ES-I3 (cell line): ENCODE data around the gene NUP210L.
A peak's percentile ranks its signal among the peaks of the same experiment; 100 is the strongest.
"Not testable (repeated sequence)": the region's sequence is repeated elsewhere in the genome, so short reads cannot be mapped to it uniquely, and the experiment has no call there.

Source experiments
- H3K36me3 ChIP-seq: 2 replicates; pipeline ENCODE4 v1.6.1; 2013; ENCODE audit warnings: mild to moderate bottlenecking, low read length, control low read depth, moderate library complexity; ENCODE audit not compliant: insufficient read depth
- H3K4me1 ChIP-seq: 2 replicates; pipeline ENCODE4 v1.6.1; 2013; ENCODE audit warnings: mild to moderate bottlenecking, control low read depth, low read length; ENCODE audit not compliant: insufficient read depth
- H3K9ac ChIP-seq: 2 replicates; pipeline ENCODE4 v1.6.1; 2013; ENCODE audit warnings: low read depth, mild to moderate bottlenecking, low read length, moderate library complexity
- H3K9me3 ChIP-seq: 2 replicates; pipeline ENCODE4 v1.6.1; 2013; ENCODE audit warnings: mild to moderate bottlenecking, low read length, moderate library complexity; ENCODE audit not compliant: control insufficient read depth, insufficient read depth

The NUP210L gene

DNA sequence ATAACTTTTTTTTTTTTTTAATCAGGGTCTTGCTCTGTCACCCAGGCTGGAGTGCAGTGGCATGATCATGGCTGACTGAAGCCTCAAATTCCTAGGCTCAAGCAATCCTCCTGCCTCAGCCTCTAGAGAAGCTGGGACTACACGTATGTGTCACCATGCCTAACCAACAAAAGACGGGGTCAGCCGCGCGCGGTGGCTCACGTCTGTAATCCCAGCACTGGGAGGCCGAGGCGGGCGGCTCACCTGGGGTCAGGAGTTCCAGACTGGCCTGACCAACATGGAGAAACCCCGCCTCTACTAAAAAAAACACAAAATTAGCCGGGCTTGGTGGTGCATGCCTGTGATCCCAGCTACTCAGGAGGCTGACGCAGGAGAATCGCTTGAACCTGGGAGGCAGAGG is 142.3 kb downstream of the NUP210L start:
- H3K9ac ChIP-seq, H3K9me3 ChIP-seq, H3K36me3 ChIP-seq, H3K4me1 ChIP-seq: not testable (repeated sequence)

DNA sequence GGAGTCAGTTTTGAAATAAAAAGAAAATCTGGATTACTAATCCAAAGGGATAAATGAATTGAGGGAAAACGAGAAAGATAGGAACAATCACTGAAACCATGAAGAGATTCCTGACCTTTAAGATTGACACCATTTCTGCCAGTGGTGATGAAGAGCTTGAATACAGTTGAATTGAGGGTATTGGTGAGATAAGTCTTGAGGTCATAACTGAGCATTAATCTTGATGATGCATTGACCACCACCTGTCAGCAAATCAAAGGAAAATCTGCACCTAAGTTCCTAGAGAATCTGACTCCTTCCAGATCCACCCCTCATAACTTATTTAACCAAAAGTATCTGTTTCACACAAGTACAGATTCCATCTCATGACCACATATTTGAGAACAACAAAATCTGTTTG is 142.7 kb downstream of the NUP210L start:
- H3K36me3 ChIP-seq: no peaks in the 10 kb centered on the region
- H3K4me1 ChIP-seq: no peaks in the 10 kb centered on the region
- H3K9me3 ChIP-seq: no peaks in the 10 kb centered on the region
- no peak overlapping the region for H3K9ac ChIP-seq

DNA sequence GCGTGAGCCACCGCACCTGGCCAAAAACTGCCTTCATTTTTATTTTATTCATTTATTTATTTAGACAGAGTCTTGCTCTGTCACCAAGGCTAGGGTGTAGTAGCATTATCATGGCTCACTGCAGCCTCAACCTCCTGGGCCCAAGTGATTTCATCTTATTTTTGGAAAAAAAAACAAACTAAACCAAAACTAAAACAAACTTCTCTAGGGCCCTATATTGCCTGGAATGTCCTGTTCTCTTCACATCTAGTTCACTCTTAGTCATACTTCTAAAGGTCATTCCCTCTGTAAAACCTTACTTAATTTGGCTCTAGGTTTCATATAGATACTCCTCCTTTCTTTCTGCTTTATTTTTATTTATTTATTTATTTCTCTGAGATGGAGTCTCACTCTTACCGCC is 148.7 kb downstream of the NUP210L start:
- no peak overlapping the region for H3K9ac ChIP-seq
- no peaks in the 10 kb centered on the region for H3K9me3 ChIP-seq
- no peaks in the 10 kb centered on the region for H3K36me3 ChIP-seq
- H3K4me1 ChIP-seq: no peaks in the 10 kb centered on the region

DNA sequence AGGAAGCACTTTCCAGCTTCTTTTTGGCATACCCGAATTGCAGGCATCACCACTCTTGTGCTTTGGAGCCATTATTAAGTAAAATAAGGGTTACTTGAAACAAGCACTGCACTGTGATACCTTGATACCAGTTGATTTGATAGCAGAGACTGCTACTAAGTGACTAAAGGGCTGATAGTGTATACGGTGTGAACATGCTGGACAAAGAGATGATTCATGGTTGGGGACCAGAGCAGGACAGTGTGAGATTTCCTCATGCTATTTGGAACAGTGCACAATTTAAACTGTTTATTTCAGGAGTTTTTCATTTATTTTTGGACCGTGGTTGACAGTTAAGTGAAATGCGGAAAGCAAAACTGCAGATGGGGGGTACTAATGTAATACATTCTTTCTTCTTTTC is 154.5 kb downstream of the NUP210L start:
- Histone ChIP-seq H3K9me3 (no peaks in the 10 kb centered on the region), H3K4me1 (no peaks in the 10 kb centered on the region), H3K36me3 (no peaks in the 10 kb centered on the region), H3K9ac (no peak overlapping the region)

DNA sequence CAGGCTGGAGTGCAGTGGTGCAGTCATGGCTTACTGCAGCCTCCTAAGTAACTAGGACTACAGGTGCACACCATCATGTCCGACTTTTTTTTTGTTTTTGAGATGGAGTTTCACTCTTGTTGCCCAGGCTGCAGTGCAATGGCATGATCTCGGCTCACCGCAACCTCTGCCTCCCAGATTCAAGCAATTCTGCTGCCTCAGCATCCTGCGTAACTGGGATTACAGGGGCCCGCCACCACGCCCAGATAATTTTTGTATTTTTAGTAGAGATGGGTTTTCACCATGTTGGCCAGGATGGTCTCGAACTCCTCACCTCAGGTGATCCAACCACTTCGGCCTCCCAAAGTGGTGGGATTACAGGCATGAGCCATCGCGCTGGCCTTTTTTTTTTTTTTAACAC is 158.0 kb downstream of the NUP210L start:
- H3K9ac ChIP-seq, H3K4me1 ChIP-seq, H3K9me3 ChIP-seq: not testable (repeated sequence)
- H3K36me3 ChIP-seq: peaks cover 14% of the 10 kb centered on the region

DNA sequence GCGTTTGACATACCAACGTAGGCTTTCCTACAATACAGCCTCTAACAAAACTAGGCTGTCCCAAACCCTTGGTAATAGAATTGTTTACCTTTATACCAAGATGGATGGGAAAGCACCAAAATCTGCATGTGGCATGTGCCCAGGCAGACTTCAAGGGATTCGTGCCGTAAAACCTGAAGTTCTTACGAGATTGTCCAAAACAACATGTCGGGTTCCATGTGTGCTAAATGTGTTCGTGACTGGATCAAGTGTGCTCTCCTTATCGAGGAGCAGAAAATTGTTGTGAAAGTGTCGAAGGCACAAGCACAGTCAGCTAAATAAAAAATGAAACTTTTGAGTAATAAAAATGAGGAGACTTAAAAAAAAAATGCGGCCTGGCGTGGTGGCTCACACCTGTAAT is 159.2 kb downstream of the NUP210L start:
- Histone ChIP-seq H3K9ac (no peak overlapping the region), H3K36me3 (peaks cover 24% of the 10 kb centered on the region), H3K4me1 (peaks cover 5% of the 10 kb centered on the region; the same call in 1 of the 2 replicates), H3K9me3 (no peaks in the 10 kb centered on the region)

DNA sequence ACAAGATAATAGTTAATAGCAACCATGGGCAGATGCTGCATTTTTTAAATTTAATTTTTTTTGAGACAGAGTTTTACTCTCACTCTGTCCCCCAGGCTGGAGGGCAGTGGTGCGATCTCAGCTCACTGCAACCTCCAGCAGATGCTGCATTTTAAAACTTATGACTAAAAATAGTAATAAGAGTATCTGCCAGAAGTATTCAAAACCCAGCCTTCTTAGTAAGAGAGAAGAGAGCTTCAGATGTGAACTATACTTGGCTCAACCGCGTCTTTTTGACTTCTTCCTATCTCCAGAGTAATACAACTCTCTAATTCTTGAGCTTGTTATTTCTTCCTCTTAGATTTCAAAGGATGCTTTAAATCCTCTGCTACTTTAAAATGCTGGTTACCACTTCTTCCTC is 159.7 kb downstream of the NUP210L start:
- Histone ChIP-seq H3K4me1 (peaks cover 5% of the 10 kb centered on the region; the same call in 1 of the 2 replicates), H3K9ac (no peak overlapping the region), H3K36me3 (peaks cover 24% of the 10 kb centered on the region), H3K9me3 (no peaks in the 10 kb centered on the region)

DNA sequence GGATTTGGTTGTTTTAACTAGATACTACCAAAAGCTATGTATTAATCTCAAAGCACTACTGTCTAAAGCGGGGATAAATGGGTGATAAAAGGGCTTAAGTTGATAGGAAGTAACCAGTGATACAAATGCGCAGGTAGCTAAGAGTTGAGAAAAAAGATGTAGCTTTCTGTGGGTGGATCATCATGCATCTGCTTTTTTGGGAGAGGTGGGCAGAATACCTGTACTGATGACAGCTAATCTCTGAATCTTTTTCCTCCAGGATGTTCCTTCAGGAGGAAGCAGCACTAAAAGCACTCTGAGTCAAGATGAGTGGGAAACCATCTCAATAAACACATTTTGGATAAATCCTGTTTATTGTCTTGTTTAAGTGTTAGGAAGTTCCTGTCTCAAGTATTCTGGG is 163.1 kb downstream of the NUP210L start:
- Histone ChIP-seq H3K9ac (peak overlapping the region; percentile 92), H3K9me3 (no peaks in the 10 kb centered on the region), H3K4me1 (peaks cover 5% of the 10 kb centered on the region; the same call in 1 of the 2 replicates), H3K36me3 (peaks cover 24% of the 10 kb centered on the region)

DNA sequence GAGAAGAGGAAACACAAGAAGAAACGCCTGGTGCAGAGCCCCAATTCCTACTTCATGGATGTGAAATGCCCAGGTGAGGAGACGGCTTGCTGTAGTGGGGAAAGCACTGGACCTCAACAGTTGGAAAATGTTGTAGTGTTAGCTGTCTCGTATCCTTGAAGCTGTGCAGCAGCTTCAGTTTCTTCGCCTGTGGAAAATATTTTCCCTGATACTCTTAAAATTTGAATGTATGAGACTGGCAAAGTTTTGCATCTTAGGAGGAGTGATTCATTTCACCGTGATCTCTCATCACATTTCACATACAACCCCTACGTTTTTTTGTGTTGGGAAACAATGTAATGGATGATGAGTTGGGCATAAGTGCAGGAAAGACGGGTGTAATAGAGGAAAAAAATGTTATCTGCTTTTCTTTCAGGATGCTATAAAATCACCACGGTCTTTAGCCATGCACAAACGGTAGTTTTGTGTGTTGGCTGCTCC is 163.7 kb downstream of the NUP210L start:
- Histone ChIP-seq H3K4me1 (peaks cover 5% of the 10 kb centered on the region; the same call in 1 of the 2 replicates), H3K9me3 (no peaks in the 10 kb centered on the region), H3K36me3 (peaks cover 24% of the 10 kb centered on the region), H3K9ac (peak overlapping the region; percentile 92)

DNA sequence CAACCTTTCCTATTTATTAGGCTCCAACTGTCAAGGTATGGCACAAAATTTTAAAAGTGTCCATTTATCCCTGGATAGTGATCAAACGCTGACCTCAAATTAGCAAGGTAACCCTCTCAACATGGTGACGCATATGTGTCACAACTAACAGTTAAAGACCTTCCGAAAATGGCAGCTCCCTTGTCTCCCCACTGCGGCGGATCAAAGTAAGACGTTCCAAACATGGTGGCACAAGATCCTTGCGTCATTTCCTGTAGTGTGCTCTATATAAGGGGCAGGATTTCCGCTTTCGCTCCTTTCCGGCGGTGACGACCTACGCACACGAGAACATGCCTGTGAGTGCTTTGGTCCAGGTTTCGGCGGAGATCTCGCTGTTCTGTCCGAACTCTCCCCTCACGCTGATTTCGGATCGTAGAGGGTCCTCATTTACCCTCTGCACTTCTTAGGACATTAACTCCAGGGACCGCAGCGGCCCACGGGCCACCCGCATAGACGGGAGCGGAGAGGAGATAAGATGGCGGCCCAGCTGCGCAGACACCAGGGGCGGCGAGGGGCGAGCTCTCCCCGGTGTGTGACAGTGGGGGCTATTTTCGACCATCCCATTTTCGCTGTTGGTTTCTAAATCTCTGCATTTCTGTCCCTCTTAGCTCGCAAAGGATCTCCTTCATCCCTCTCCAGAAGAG is 164.3 kb downstream of the NUP210L start, which contains the start of gene RPS27:
Gene RPS27 (plus strand): TSS at position 295 of the 683 bp plus-strand sequence. CDS start 35 bp downstream, at position 330.
- Histone ChIP-seq H3K9me3 (no peaks in the 10 kb centered on the region), H3K36me3 (peaks cover 24% of the 10 kb centered on the region), H3K9ac (peak within 1 kb of the TSS; percentile 92), H3K4me1 (peaks cover 5% of the 10 kb centered on the region; the same call in 1 of the 2 replicates)

DNA sequence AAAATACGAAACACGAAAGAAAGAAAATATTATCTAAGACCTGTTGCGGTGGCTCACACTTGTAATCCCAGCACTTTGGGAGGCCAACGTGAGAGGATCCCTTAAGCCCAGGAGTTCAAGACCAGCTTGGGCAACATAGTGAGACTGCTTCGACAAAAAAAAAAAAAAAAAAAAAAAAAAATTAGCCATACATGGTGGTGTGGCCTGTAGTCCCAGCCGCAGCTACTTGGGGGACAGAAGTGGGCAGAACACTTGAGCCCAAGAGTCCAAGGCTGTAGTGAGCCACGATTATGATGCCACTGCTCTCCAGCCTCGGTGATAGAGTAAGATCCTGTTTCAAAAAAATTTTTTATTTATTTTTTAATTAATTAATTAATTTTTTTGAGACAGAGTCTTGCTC is 167.3 kb downstream of the NUP210L start:
- no peak overlapping the region for H3K9ac ChIP-seq

DNA sequence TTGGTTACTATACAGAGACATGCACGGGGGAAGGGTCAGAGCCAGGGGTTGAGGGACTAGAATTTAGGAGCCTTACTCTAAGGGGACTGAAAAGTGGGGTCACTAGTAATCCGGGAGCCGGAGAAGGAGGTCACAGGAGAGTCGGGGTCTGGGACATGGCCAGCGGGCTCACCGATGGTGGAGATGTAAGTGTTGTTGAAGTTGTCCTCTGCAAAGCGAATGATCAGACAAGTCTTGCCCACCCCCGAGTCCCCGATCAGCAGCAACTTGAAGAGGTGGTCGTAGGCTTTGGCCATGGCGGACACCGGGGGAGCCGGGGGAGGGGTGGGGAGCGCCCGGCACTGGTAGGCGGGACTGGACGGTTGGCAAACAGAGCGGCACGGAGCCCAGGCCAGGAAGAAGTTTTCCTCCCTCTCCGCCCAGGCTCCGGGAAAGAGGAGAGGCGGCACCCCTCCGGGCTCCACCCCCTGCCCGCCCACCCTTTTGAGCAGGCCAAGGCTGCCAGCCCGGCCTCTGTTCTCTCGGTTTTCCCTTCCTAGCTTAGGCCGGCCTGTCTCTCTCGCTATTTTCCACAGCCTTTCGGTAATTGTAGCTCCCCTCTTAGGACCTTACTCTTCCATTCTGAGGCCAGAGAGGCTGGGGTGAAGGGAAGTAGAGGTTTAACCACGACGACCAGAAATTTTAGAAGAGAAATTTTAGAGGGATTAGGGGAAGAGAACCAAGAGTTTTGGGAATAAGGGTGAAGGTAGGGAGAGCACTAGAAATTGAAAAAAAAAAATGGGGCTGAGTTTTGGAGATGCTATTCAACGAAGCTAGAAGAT is 168.7 kb downstream of the NUP210L start, which contains the start of gene RAB13:
Gene RAB13 (minus strand): TSS at position 399 of the 821 bp plus-strand sequence. CDS start 103 bp downstream, at position 296.
- H3K9ac ChIP-seq: peak within 1 kb of the TSS; percentile 81
- no peaks in the 10 kb centered on the region for H3K9me3 ChIP-seq
- peaks cover 11% of the 10 kb centered on the region for H3K4me1 ChIP-seq
- peaks cover 8% of the 10 kb centered on the region for H3K36me3 ChIP-seq

More for the DNA sequence above, 167.3 kb downstream of the NUP210L start:
- Histone ChIP-seq H3K36me3 (peaks cover 16% of the 10 kb centered on the region), H3K9me3 (no peaks in the 10 kb centered on the region), H3K4me1 (peaks cover 16% of the 10 kb centered on the region)

DNA sequence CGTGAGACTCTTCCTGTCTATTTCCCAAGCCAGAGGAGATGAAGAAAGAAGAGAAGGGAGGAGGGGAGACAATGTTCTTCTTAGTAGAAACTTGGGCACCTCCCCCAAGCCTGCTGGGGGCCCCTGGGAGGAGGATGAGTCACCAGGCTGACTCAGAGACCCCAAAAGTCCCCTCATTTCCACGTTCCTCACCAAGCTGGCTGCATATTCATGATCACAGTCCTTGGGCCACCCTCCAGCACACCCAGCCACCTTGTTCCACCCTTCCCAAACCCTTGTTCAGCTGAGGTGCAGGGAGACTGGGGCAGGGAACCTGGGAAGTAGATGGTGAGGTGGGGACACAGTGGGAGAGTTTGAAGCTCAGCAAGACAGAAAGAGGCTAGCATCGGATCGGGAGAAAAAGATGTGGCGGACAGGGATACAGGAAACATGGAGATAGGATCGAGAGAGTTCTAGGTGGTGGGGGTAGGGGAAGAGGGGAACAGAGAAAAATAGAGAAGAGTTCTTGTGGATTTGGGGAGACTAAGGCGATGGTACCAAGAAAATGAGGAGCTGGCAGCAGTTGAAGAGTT is 169.4 kb downstream of the NUP210L start:
- Histone ChIP-seq H3K9me3 (no peaks in the 10 kb centered on the region), H3K4me1 (peaks cover 11% of the 10 kb centered on the region), H3K9ac (peak overlapping the region; percentile 81), H3K36me3 (peaks cover 7% of the 10 kb centered on the region)

DNA sequence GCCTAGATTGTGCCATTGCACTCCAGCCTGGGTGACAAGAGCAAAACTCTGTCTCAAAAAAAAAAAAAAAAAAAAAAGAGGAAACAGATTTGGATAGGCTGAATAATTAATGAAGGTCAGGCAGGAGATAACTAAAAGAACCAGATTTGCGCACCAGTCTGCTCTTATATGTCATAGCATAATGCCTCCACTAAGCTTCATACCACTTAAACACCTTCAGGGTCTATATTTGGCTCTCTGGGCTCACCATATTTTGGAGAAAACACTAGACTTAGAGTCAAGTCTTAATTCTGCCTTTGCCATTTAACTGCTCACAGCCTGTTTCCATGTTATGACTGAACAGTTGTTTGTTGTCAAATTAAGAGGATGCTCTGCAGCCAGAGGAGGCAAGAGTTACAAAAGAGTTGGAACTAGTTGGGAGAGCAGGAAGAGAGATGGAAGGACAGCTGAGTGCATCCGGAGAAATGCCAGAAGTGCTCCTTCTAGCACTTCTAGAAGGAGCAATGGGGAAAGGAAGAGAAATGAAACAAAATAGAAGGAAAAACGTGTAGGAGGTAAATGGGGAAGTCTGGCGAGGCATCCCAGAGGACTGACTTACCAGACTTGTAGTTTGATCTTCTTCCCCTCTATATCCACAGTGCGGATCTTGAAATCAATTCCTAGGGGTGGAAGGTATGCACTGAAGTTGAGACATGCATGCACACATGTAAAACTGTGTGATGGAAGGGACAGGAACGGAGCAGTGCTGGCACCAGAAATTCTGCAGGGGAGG is 170.6 kb downstream of the NUP210L start:
- no peaks in the 10 kb centered on the region for H3K9me3 ChIP-seq
- peak overlapping the region; percentile 81 for H3K9ac ChIP-seq
- peaks cover 7% of the 10 kb centered on the region for H3K36me3 ChIP-seq
- peaks cover 11% of the 10 kb centered on the region for H3K4me1 ChIP-seq
